Activated naive CD8-positive, alpha-beta T cell treated with anti-CD3 and anti-CD28 coated beads, Interleukin-2, amount 50 U/mL, for 24 hours (primary cell): ENCODE measurements around the gene C6orf141.

Experiments
- ATAC-seq: fragments of 150-1000 bp; cut with Tn5 transposase; one replicate; pipeline ENCODE4 v1.10.0; 2021
- DNase-seq: peaks from one replicate; pipeline ENCODE4 v3.0.0; 2021
- H3K27ac Mint-ChIP-seq: one replicate; pipeline ENCODE4 v1.8.0; 2021; ENCODE audit warnings: mild to moderate bottlenecking, mixed read lengths
- H3K27me3 Mint-ChIP-seq: one replicate; pipeline ENCODE4 v1.8.0; 2021; ENCODE audit warnings: mixed read lengths
- H3K36me3 Mint-ChIP-seq: one replicate; pipeline ENCODE4 v1.8.0; 2021; ENCODE audit warnings: low read depth, mixed read lengths
- H3K4me1 Mint-ChIP-seq: one replicate; pipeline ENCODE4 v1.8.0; 2021; ENCODE audit warnings: mixed read lengths
- H3K4me3 Mint-ChIP-seq: one replicate; pipeline ENCODE4 v1.8.0; 2021; ENCODE audit warnings: mild to moderate bottlenecking, moderate library complexity, mixed read lengths
- H3K9me3 Mint-ChIP-seq: one replicate; pipeline ENCODE4 v1.8.0; 2021; ENCODE audit warnings: mixed read lengths

C6orf141 gene

GRCh38 chr6:49526598-49526997 lies 23.9 kb upstream of the C6orf141 start:
- ATAC-seq: no peak
- H3K36me3 Mint-ChIP-seq: no peaks in the 10 kb centered on the region

GRCh38 chr6:49527320-49527719 lies 23.1 kb upstream of the C6orf141 start:
- Mint-ChIP-seq H3K4me1 (no peaks in the 10 kb centered on the region), H3K9me3 (no peaks in the 10 kb centered on the region), H3K27me3 (peaks cover 8% of the 10 kb centered on the region), H3K27ac (no peak overlapping the region), H3K36me3 (no peaks in the 10 kb centered on the region), H3K4me3 (no peak overlapping the region)
- ATAC-seq: no peak
- DNase-seq: no peak

More at GRCh38 chr6:49526598-49526997, 23.9 kb upstream of the C6orf141 start:
- no peak overlapping the region for H3K27ac Mint-ChIP-seq
- no peaks in the 10 kb centered on the region for H3K4me1 Mint-ChIP-seq
- no peak for DNase-seq
- H3K9me3 Mint-ChIP-seq: no peaks in the 10 kb centered on the region
- no peak overlapping the region for H3K4me3 Mint-ChIP-seq
- peaks cover 2% of the 10 kb centered on the region for H3K27me3 Mint-ChIP-seq

- no peaks in the 10 kb centered on the region for H3K9me3 Mint-ChIP-seq
- H3K27me3 Mint-ChIP-seq: peaks cover 9% of the 10 kb centered on the region
- DNase-seq (no peak), ATAC-seq (no peak)
- H3K4me1 Mint-ChIP-seq: no peaks in the 10 kb centered on the region
- no peak overlapping the region for H3K4me3 Mint-ChIP-seq
- H3K27ac Mint-ChIP-seq: no peak overlapping the region
- no peaks in the 10 kb centered on the region for H3K36me3 Mint-ChIP-seq
These were observed 21.9 kb upstream of the C6orf141 start for GRCh38 chr6:49528571-49528970.

GRCh38 chr6:49530141-49530776 lies 20.2 kb upstream of the C6orf141 start:
- H3K4me1 Mint-ChIP-seq: no peaks in the 10 kb centered on the region
- no peak for DNase-seq

DNA sequence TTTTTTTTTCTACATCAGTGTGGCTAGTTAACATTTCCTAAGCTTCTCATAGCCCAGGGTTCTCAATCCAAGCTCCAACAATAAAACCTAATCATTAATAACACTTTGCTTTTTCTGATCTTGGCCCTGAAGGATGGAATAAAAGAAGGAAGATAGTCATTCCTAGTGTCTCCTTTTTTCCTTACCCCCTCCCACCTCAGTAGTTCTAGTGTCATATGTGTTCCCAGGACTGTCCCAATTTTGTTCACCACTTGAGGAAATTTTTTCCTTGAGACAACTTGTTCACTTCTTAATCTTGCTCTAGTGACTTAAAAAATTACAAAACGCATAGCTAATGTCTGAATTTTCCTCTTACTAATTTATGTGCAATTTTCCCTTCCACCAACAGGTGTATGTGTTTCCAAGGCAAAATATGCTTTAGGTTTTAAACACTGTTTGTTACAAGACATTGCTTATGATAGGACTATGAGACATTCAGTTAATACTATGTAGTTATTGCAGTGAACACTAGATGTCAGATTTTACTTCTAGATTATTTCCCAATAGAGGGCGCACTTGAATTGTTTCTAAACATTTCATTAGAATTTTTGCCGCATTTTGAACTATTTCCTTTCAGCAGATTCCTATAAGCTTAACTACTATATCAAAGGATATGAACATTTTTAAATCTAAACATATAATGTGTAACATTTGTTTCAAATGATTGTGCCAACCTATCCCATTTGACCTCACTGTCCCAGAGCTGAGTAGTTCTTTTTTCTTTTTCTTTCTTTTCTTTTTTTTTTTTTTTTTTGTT lies 18.5 kb upstream of the C6orf141 start:
- Mint-ChIP-seq H3K36me3 (no peaks in the 10 kb centered on the region), H3K27ac (no peak overlapping the region), H3K9me3 (no peaks in the 10 kb centered on the region), H3K4me1 (no peaks in the 10 kb centered on the region), H3K27me3 (peaks cover 11% of the 10 kb centered on the region), H3K4me3 (no peak overlapping the region)
- ATAC-seq (peak; percentile 49), DNase-seq (no peak)

More at GRCh38 chr6:49530141-49530776, 20.2 kb upstream of the C6orf141 start:
- Mint-ChIP-seq H3K36me3 (no peaks in the 10 kb centered on the region), H3K9me3 (no peaks in the 10 kb centered on the region), H3K27ac (no peak overlapping the region), H3K4me3 (no peak overlapping the region), H3K27me3 (peaks cover 9% of the 10 kb centered on the region)
- peak; percentile 66 for ATAC-seq

- Mint-ChIP-seq H3K36me3 (no peaks in the 10 kb centered on the region), H3K9me3 (no peaks in the 10 kb centered on the region), H3K27me3 (peaks cover 9% of the 10 kb centered on the region), H3K27ac (no peak overlapping the region), H3K4me3 (no peak overlapping the region), H3K4me1 (no peaks in the 10 kb centered on the region)
- no peak for DNase-seq
- no peak for ATAC-seq
These were observed 14.7 kb upstream of the C6orf141 start for GRCh38 chr6:49535795-49536194.

GRCh38 chr6:49539102-49539501 lies 11.4 kb upstream of the C6orf141 start:
- H3K27me3 Mint-ChIP-seq: peaks cover 2% of the 10 kb centered on the region
- ATAC-seq: no peak
- DNase-seq: no peak
- no peaks in the 10 kb centered on the region for H3K4me1 Mint-ChIP-seq
- H3K4me3 Mint-ChIP-seq: no peak overlapping the region
- no peaks in the 10 kb centered on the region for H3K36me3 Mint-ChIP-seq
- no peaks in the 10 kb centered on the region for H3K9me3 Mint-ChIP-seq
- no peak overlapping the region for H3K27ac Mint-ChIP-seq

GRCh38 chr6:49540614-49541013 lies 9.9 kb upstream of the C6orf141 start:
- Mint-ChIP-seq H3K36me3 (no peaks in the 10 kb centered on the region), H3K27me3 (peaks cover 2% of the 10 kb centered on the region), H3K9me3 (no peaks in the 10 kb centered on the region), H3K4me3 (no peak overlapping the region), H3K27ac (no peak overlapping the region), H3K4me1 (no peaks in the 10 kb centered on the region)
- DNase-seq (no peak), ATAC-seq (no peak)

DNA sequence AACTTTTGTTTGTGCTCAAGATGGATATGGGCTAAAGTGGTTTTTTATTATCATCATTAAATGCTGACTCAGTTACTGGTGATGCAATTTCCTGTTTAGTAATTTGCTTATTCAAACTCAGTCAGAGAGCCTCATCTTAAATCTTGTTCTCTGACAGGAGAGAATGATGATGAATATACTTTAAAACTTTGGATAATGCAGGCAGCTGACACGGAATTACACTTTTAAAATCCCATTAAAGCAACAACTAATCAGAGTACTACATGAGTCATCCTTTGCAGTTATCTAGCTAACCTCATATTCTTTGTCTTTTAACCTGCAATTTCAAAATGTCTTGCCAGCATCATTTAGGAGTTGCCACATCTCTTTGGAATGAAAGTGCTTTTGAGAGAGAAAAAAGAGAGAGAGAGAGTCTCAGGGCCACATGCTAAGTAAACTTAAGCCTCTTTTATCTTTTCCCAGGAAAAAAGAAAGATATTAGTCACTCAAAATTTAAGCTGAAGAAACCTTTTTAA lies 9.2 kb upstream of the C6orf141 start:
- no peak for DNase-seq
- H3K27ac Mint-ChIP-seq: no peak overlapping the region

GRCh38 chr6:49541936-49542335 lies 8.5 kb upstream of the C6orf141 start:
- Mint-ChIP-seq H3K27me3 (no peaks in the 10 kb centered on the region), H3K4me1 (no peaks in the 10 kb centered on the region), H3K36me3 (no peaks in the 10 kb centered on the region), H3K4me3 (no peak overlapping the region), H3K9me3 (no peaks in the 10 kb centered on the region), H3K27ac (no peak overlapping the region)
- no peak for DNase-seq
- no peak for ATAC-seq

More for the DNA sequence above, 9.2 kb upstream of the C6orf141 start:
- Mint-ChIP-seq H3K4me1 (no peaks in the 10 kb centered on the region), H3K27me3 (peaks cover 2% of the 10 kb centered on the region), H3K36me3 (no peaks in the 10 kb centered on the region), H3K4me3 (no peak overlapping the region), H3K9me3 (no peaks in the 10 kb centered on the region)
- ATAC-seq: no peak

DNA sequence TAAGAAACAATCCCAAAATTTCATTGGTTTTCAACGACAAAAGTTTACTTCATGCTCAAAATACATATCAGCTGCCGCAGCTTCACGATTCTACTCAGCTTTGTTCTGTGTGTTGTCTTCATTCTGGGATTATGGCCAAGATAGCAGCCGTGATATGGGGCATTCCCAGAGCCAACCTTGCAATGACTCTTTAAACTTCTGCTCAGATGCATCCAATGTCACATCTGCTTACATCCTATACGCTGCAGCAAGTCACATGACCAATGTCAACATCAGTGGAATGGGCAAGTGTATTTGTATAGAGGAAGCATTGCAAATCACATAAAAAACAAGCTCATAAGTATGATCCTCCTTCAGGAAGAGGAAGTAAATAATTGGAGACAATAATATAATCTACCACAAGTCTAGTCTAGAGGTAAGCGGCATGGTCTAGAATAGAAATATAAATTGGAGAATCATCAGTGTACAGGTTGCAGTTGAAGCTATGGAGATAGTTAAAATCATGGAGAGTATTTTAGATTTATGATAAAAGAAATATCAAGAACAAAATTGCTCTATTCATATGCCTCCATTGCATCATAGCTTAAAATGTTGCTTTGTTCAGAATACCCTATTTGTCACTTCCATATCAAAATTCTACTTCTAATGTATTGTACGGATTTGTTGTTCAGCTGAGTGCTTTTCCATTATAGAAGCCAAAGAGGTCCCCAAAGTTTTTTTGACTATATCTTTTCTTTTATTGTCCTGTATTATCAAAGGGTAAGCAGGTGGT lies 7.2 kb upstream of the C6orf141 start:
- DNase-seq (no peak), ATAC-seq (no peak)
- no peaks in the 10 kb centered on the region for H3K4me1 Mint-ChIP-seq
- no peaks in the 10 kb centered on the region for H3K9me3 Mint-ChIP-seq
- no peak overlapping the region for H3K27ac Mint-ChIP-seq
- no peak overlapping the region for H3K4me3 Mint-ChIP-seq
- peaks cover 8% of the 10 kb centered on the region for H3K27me3 Mint-ChIP-seq
- H3K36me3 Mint-ChIP-seq: no peaks in the 10 kb centered on the region

DNA sequence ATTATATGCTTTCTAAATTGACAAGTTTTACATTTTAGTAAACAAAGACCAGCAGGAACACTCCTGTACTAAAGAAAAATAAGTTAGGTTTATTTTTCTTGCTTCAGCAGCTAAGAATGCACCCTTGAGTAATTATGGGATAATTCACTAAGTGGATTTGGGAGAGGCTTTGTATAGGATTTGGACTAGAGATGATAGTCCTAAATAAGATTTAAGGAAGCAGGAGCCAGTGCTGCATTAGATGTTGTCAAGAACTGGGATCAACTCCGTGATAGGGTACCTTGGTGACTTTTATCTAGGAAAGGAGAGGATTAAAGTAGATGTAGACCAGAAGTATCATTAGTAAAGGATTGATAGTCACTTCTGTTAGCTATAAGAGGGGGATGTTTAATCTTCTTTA lies 4.1 kb upstream of the C6orf141 start:
- Mint-ChIP-seq H3K27me3 (peaks cover 28% of the 10 kb centered on the region), H3K36me3 (no peaks in the 10 kb centered on the region), H3K4me3 (no peak overlapping the region), H3K27ac (no peak overlapping the region), H3K4me1 (peaks cover 12% of the 10 kb centered on the region), H3K9me3 (no peaks in the 10 kb centered on the region)
- ATAC-seq (no peak), DNase-seq (no peak)

DNA sequence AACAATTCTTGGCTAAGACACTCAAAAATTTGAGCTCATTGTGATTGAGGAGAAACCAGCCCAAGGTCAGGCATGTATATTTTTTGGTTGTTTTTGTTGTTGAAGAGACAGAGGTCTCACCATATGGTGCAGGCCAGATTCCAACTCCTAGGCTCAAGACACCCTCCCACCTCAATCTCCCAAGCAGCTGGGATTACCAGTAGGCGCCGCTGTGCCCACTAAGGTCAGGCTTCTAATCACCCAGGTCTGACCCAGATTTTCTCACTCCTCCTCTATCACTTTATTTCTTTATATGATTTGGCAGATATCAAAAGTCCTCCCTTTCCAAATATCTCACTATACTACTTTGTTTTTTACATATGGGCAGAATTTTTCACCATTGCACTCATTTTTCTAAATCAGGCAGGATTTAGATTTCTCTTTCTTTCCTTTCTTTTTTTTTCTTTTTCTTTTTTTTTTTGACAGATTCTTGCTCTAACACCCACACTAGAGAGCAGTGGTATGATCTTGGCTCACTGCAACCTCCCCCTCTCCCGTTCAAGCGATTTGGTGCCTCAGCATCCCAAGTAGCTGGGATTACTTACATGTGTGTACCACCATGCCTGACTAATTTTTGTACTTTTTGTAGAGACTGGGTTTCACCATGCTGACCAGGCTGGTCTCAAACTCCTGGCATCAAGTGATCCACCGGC lies 1.7 kb upstream of the C6orf141 start:
- Mint-ChIP-seq H3K9me3 (no peaks in the 10 kb centered on the region), H3K4me3 (no peak overlapping the region), H3K36me3 (no peaks in the 10 kb centered on the region), H3K27me3 (peaks cover 34% of the 10 kb centered on the region), H3K4me1 (peaks cover 18% of the 10 kb centered on the region), H3K27ac (no peak overlapping the region)
- no peak for ATAC-seq
- no peak for DNase-seq
